Liver (tissue), 9 donors: ENCODE data around the gene ATP5F1B. TPM values are rescaled to one million over a fixed set of nuclear protein-coding genes. Genes with fewer than 3 reads are reported as not detected.
A peak's percentile ranks its signal among the peaks of the same experiment; 100 is the strongest.

ENCODE experiments used
- DNase-seq: peaks from one replicate; pipeline ENCODE4 v3.0.0-alpha.2; 2017; ENCODE audit warnings: low spot score
- H3K27ac ChIP-seq, 2 donors: one replicate each; pipeline ENCODE4 v1.7.0; 2013; ENCODE audit warnings: inconsistent platforms in 2 of 2, low read length in 2 of 2, control low read depth in 1 of 2, low read depth in 1 of 2, mild to moderate bottlenecking in 1 of 2
- H3K27me3 ChIP-seq, 4 donors: one replicate each; pipeline versions ENCODE4 v1.6.1 to v1.7.0; 2013; ENCODE audit warnings: low read length in 3 of 4, inconsistent platforms in 1 of 4, mild to moderate bottlenecking in 1 of 4, moderate library complexity in 1 of 4; ENCODE audit not compliant: control insufficient read depth in 4 of 4, insufficient read depth in 4 of 4
- H3K36me3 ChIP-seq, 4 donors: one replicate each; pipeline versions ENCODE4 v1.6.1 to v1.7.0; 2013; ENCODE audit warnings: low read length in 3 of 4, mild to moderate bottlenecking in 3 of 4, low read depth in 1 of 4, moderate library complexity in 1 of 4; ENCODE audit not compliant: control insufficient read depth in 4 of 4, insufficient read depth in 3 of 4
- H3K4me1 ChIP-seq, 4 donors: one replicate each; pipeline versions ENCODE4 v1.6.1 to v1.7.0; 2013; ENCODE audit warnings: low read length in 3 of 4, mild to moderate bottlenecking in 3 of 4, moderate library complexity in 1 of 4; ENCODE audit not compliant: control insufficient read depth in 4 of 4, insufficient read depth in 4 of 4
- H3K4me3 ChIP-seq, 3 donors: one replicate each; pipeline versions ENCODE4 v1.6.1 to v1.7.0; 2013; ENCODE audit warnings: low read length in 3 of 3, control low read depth in 1 of 3, low read depth in 1 of 3, mild to moderate bottlenecking in 1 of 3
- H3K9ac ChIP-seq, 2 donors: one replicate each; pipeline ENCODE4 v1.7.0; 2013; ENCODE audit warnings: low read length in 2 of 2, mild to moderate bottlenecking in 2 of 2, moderate library complexity in 2 of 2, control low read depth in 1 of 2, low read depth in 1 of 2
- H3K9me3 ChIP-seq, 4 donors: one replicate each; pipeline versions ENCODE4 v1.6.1 to v1.7.0; 2013; ENCODE audit warnings: low read length in 3 of 4; ENCODE audit not compliant: control insufficient read depth in 4 of 4
- CTCF ChIP-seq: fragments of 150-350 bp; IDR thresholded peaks from 2 replicates; pipeline ENCODE4 v1.5.1; 2017; ENCODE audit warnings: improper control_type of control experiment, low read depth, low read length; ENCODE audit not compliant: missing input control
- EGR1 ChIP-seq, 2 donors: IDR thresholded peaks; 2 replicates each; pipeline ENCODE4 v1.6.1; 2016 to 2018; ENCODE audit warnings: antibody characterized with exemption in 2 of 2, low read depth in 2 of 2
- GABPA ChIP-seq, 2 donors: IDR thresholded peaks in 1 of 2; conservative IDR thresholded peaks in 1 of 2; 2 replicates each; pipeline ENCODE4 v1.6.1; 2016; ENCODE audit warnings: antibody characterized with exemption in 2 of 2, mild to moderate bottlenecking in 1 of 2, moderate library complexity in 1 of 2
- HNF4G ChIP-seq: IDR thresholded peaks from 2 replicates; pipeline ENCODE4 v1.6.1; 2016; ENCODE audit warnings: antibody characterized with exemption
- MAX ChIP-seq: IDR thresholded peaks from 2 replicates; pipeline ENCODE4 v1.6.1; 2016; ENCODE audit warnings: antibody characterized with exemption
- RAD21 ChIP-seq, 2 donors: IDR thresholded peaks; 2 replicates each; pipeline ENCODE4 v1.6.1; 2016; ENCODE audit warnings: antibody characterized with exemption in 2 of 2, mild to moderate bottlenecking in 2 of 2
- REST ChIP-seq: IDR thresholded peaks from 2 replicates; pipeline ENCODE4 v1.6.1; 2016; ENCODE audit warnings: antibody characterized with exemption, mild to moderate bottlenecking
- YY1 ChIP-seq: IDR thresholded peaks from 2 replicates; pipeline ENCODE4 v1.6.1; 2016; ENCODE audit warnings: antibody characterized with exemption, mild to moderate bottlenecking
- ZBTB33 ChIP-seq: IDR thresholded peaks from 2 replicates; pipeline ENCODE4 v1.6.1; 2016; ENCODE audit warnings: antibody characterized with exemption
- WGBS: extraction: QIAGEN DNeasy Blood & Tissue Kit; methylation state at CpG from one replicate; pipeline ENCODE4 v1.1.7; 2013; 5-methylcytosine and 5-hydroxymethylcytosine counted together
- polyA plus RNA-seq, 2 donors: library from polyadenylated mRNA; stranded (reverse) in 1 of 2; unstranded in 1 of 2; fragments of 200-250 nt in 1 of 2; fragments of >200 nt in 1 of 2; fragmentation: Nextera tagmentation in 1 of 2; extraction: Ambion mirVana in 1 of 2; gene quantifications; one replicate each; pipeline versions ENCODE4 v1.2.1 to v1.2.3, GENCODE V29; 2013 to 2015
- total RNA-seq, 2 donors: library from RNA; depleted of rRNA; stranded (reverse); fragments of >200 nt; gene quantifications; one replicate each; pipeline ENCODE4 v1.2.3, GENCODE V29; 2014
- donor health status: healthy.
- donor health status: healthy.
- donor health status: healthy.
- donor health status: healthy.
- donor health status: healthy.

Gene ATP5F1B
- total and polyA plus RNA-seq, 4 donors: 273 to 569 (median 438) TPM

GRCh38 chr12:56687223-56688128 lies 41.7 kb upstream of the ATP5F1B start:
- peak overlapping the region; percentile 75 to 95 (median 89) for H3K4me3 ChIP-seq
- WGBS: under 1% methylated on average over 62 of the region's 62 CpGs
- TF ChIP-seq YY1: peak; percentile 68
- TF ChIP-seq RAD21 (IDR thresholded peaks at IDR 0.05): no peak
- peak; percentile 1 for TF ChIP-seq CTCF
- TF ChIP-seq REST: no peak
- peak; percentile 46 for TF ChIP-seq MAX
- no peak for TF ChIP-seq EGR1 (IDR thresholded peaks at IDR 0.05; ENCODE audit: low read depth in 2 of 2)
- H3K27me3 ChIP-seq: no peaks in the 10 kb centered on the region
- H3K9me3 ChIP-seq: no peaks in the 10 kb centered on the region
- peak overlapping the region; percentile 88 to 100 for H3K9ac ChIP-seq
- H3K27ac ChIP-seq: peak overlapping the region; percentile 99 to 100
- no peaks in the 10 kb centered on the region for H3K36me3 ChIP-seq
- peak; percentile 73 for DNase-seq
- H3K4me1 ChIP-seq: peaks cover 0 to 22% (median 6%) of the 10 kb centered on the region in 4 donors

GRCh38 chr12:56684745-56685359 lies 39.1 kb upstream of the ATP5F1B start:
- WGBS: 11% methylated on average over 8 of the region's 8 CpGs
- TF ChIP-seq ZBTB33 (no peak), HNF4G (no peak), GABPA (IDR thresholded peaks at IDR 0.05 in 1 of 2, conservative IDR thresholded peaks at IDR 0.05 in 1 of 2) (no peak)
- DNase-seq: no peak
- Histone ChIP-seq H3K9ac (peak overlapping the region; percentile 45 to 88), H3K4me1 (peaks cover 3 to 29% (median 12%) of the 10 kb centered on the region in 4 donors), H3K9me3 (no peaks in the 10 kb centered on the region), H3K36me3 (peaks cover 0 to 2% (median under 1%) of the 10 kb centered on the region in 4 donors), H3K4me3 (peak overlapping the region; percentile 20 to 75 (median 63)), H3K27ac (peak overlapping the region; percentile 63 to 75), H3K27me3 (no peaks in the 10 kb centered on the region)
